ENCODE results near the gene MELK. TPM values are rescaled to one million over a fixed set of nuclear protein-coding genes. Genes with fewer than 3 reads are reported as not detected.

The MELK gene
- total RNA-seq, 2 experiments from 2014 or later = 47.9 to 58.7 TPM

DNA sequence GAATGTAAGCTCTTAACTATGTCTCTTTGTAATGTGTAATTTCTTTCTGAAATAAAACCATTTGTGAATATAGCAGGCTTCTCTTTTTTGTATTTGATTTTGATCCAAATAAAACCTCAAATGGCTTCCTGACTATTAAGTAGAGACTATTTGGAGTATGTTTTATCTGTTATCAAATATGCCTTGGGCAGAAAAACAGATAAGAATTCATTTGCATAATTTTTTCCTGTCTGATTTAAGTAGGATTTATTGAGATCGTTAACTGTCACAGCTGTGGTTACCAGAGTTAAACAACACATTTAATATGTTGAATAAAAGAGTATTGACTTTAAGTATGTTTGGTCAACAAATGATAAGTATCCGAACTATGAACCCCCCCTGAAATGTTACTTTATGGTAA is 104.9 kb downstream of the MELK start:
- ChIA-PET POLR2A (no interaction called here), CTCF (ENCODE audit: unreplicated experiment) (no interaction called here)
- H3K9me2 ChIP-seq (ENCODE audit: insufficient read depth, low read length) = no peaks in the 10 kb centered on the region
- peaks cover 19% of the 10 kb centered on the region; the same call in 1 of the 2 replicates for H3K9me3 ChIP-seq (ENCODE audit: low read length)
- no peak overlapping the region for H3K4me2 ChIP-seq (ENCODE audit: low read length)
- DNase-seq (ENCODE audit: low spot score) = no peak
- H3K27ac ChIP-seq (ENCODE audit: low read depth, low read length, poor library complexity, severe bottlenecking) = no peak overlapping the region
- no peaks in the 10 kb centered on the region for H3K4me1 ChIP-seq (ENCODE audit: insufficient read depth, low read length, poor library complexity, severe bottlenecking)
- no TSS peak for BruUV-seq (replicated peaks)
- TF ChIP-seq, protein P1, sequence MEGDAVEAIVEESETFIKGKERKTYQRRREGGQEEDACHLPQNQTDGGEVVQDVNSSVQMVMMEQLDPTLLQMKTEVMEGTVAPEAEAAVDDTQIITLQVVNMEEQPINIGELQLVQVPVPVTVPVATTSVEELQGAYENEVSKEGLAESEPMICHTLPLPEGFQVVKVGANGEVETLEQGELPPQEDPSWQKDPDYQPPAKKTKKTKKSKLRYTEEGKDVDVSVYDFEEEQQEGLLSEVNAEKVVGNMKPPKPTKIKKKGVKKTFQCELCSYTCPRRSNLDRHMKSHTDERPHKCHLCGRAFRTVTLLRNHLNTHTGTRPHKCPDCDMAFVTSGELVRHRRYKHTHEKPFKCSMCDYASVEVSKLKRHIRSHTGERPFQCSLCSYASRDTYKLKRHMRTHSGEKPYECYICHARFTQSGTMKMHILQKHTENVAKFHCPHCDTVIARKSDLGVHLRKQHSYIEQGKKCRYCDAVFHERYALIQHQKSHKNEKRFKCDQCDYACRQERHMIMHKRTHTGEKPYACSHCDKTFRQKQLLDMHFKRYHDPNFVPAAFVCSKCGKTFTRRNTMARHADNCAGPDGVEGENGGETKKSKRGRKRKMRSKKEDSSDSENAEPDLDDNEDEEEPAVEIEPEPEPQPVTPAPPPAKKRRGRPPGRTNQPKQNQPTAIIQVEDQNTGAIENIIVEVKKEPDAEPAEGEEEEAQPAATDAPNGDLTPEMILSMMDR (conservative IDR thresholded peaks at IDR 0.05; ENCODE audit: low read length) = no peak
- no peak for TF ChIP-seq EZH2phosphoT487 (IDR thresholded peaks at IDR 0.05; ENCODE audit: borderline replicate concordance, low read depth, low read length)
- intact Hi-C loops (cut with micrococcal nuclease; ENCODE audit: unreplicated experiment) = no loop called here
- H3K4me3 ChIP-seq (ENCODE audit: low read depth, low read length, poor library complexity, severe bottlenecking) = no peak overlapping the region
- H3K79me2 ChIP-seq (ENCODE audit: insufficient read depth, low read depth, low read length) = no peaks in the 10 kb centered on the region
- peaks cover 79% of the 10 kb centered on the region for H3K36me3 ChIP-seq (ENCODE audit: insufficient read depth, low read length)
- no peaks in the 10 kb centered on the region for H4K20me1 ChIP-seq (ENCODE audit: insufficient read depth, low read length)
- no peak overlapping the region for H2AFZ ChIP-seq (ENCODE audit: low read length)

DNA sequence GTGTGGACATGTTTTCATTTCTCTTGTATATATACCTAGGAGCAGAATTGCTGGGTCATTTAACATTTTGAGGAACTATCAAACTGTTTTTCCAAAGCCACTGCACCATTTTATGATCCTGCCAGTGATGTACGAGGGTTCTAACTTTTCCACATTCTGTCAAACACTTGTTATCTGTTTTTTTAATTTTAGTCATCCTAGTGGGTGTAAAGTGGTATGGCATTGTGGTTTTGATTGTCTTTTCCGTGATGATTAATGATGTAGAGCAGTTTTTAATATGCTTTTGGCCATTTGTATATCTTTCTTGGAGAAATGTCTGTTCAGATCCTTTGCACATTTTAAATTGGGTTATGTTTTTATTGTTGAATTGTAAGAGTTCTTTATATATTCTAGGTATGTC is 107.0 kb downstream of the MELK start:
- Histone ChIP-seq H3K4me2 (ENCODE audit: low read length) (no peak overlapping the region), H3K36me3 (ENCODE audit: insufficient read depth, low read length) (peaks cover 58% of the 10 kb centered on the region), H3K9me3 (ENCODE audit: low read length) (peaks cover 22% of the 10 kb centered on the region; the same call in 1 of the 2 replicates), H3K4me1 (ENCODE audit: insufficient read depth, low read length, poor library complexity, severe bottlenecking) (no peaks in the 10 kb centered on the region), H4K20me1 (ENCODE audit: insufficient read depth, low read length) (no peaks in the 10 kb centered on the region), H3K9me2 (ENCODE audit: insufficient read depth, low read length) (no peaks in the 10 kb centered on the region), H2AFZ (ENCODE audit: low read length) (no peak overlapping the region), H3K4me3 (ENCODE audit: low read depth, low read length, poor library complexity, severe bottlenecking) (no peak overlapping the region), H3K27ac (ENCODE audit: low read depth, low read length, poor library complexity, severe bottlenecking) (no peak overlapping the region), H3K79me2 (ENCODE audit: insufficient read depth, low read depth, low read length) (no peaks in the 10 kb centered on the region)
- no peak for DNase-seq (ENCODE audit: low spot score)
- CTCF ChIA-PET (ENCODE audit: unreplicated experiment) = no interaction called here
- no peak for TF ChIP-seq EZH2phosphoT487 (IDR thresholded peaks at IDR 0.05; ENCODE audit: borderline replicate concordance, low read depth, low read length)
- TF ChIP-seq, protein P1 (conservative IDR thresholded peaks at IDR 0.05; ENCODE audit: low read length) = no peak
- intact Hi-C loops (cut with micrococcal nuclease; ENCODE audit: unreplicated experiment) = no loop called here
- POLR2A ChIA-PET = no interaction called here
- BruUV-seq (replicated peaks) = no TSS peak

DNA sequence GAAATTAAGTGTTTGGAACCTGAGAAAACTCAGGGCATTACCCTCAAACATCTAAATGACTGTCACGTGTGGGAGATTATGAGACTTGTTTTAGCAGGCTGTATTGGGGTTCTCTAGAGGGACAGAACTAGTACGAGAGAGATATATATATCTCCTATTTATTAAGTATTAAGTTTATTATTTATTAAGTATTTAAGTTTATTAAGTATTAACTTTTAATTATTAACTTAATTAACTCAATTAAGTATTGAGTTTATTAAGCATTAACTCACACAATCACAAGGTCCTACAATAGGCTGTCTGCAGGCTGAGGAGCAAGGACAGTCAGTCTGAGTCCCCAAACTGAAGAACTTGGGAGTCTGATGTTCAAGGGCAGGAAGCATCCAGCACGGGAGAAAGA is 113.8 kb downstream of the MELK start:
- H3K79me2 ChIP-seq (ENCODE audit: insufficient read depth, low read depth, low read length) = no peaks in the 10 kb centered on the region
- no TSS peak for BruUV-seq (replicated peaks)
- POLR2A ChIA-PET = interaction anchor here (0.6 kb wide), 2 partner anchors 19 to 88 kb away, joined by 3 to 7 read pairs; no protein-coding TSS in a partner anchor

More for the DNA sequence above, 113.8 kb downstream of the MELK start:
- Histone ChIP-seq H3K9me2 (ENCODE audit: insufficient read depth, low read length) (no peaks in the 10 kb centered on the region), H3K4me3 (ENCODE audit: low read depth, low read length, poor library complexity, severe bottlenecking) (no peak overlapping the region), H3K4me2 (ENCODE audit: low read length) (no peak overlapping the region), H2AFZ (ENCODE audit: low read length) (no peak overlapping the region), H4K20me1 (ENCODE audit: insufficient read depth, low read length) (no peaks in the 10 kb centered on the region), H3K4me1 (ENCODE audit: insufficient read depth, low read length, poor library complexity, severe bottlenecking) (peaks cover 6% of the 10 kb centered on the region), H3K9me3 (ENCODE audit: low read length) (peaks cover 19% of the 10 kb centered on the region; the same call in 1 of the 2 replicates), H3K27ac (ENCODE audit: low read depth, low read length, poor library complexity, severe bottlenecking) (no peak overlapping the region), H3K36me3 (ENCODE audit: insufficient read depth, low read length) (no peaks in the 10 kb centered on the region; the same call in 1 of the 2 replicates)
- DNase-seq (ENCODE audit: low spot score) = no peak
- CTCF ChIA-PET (ENCODE audit: unreplicated experiment) = no interaction called here
- TF ChIP-seq EZH2phosphoT487 (IDR thresholded peaks at IDR 0.05; ENCODE audit: borderline replicate concordance, low read depth, low read length) = no peak
- TF ChIP-seq, protein P1 (conservative IDR thresholded peaks at IDR 0.05; ENCODE audit: low read length) = no peak
- intact Hi-C loops (cut with micrococcal nuclease; ENCODE audit: unreplicated experiment) = no loop called here

All from OCI-LY7 (cell line).